Measurements from ENCODE around the gene EZH2.

GRCh38 chr7:148909568-148909967, 25.5 kb upstream of the EZH2 start:
- TF ChIP-seq, protein P1, sequence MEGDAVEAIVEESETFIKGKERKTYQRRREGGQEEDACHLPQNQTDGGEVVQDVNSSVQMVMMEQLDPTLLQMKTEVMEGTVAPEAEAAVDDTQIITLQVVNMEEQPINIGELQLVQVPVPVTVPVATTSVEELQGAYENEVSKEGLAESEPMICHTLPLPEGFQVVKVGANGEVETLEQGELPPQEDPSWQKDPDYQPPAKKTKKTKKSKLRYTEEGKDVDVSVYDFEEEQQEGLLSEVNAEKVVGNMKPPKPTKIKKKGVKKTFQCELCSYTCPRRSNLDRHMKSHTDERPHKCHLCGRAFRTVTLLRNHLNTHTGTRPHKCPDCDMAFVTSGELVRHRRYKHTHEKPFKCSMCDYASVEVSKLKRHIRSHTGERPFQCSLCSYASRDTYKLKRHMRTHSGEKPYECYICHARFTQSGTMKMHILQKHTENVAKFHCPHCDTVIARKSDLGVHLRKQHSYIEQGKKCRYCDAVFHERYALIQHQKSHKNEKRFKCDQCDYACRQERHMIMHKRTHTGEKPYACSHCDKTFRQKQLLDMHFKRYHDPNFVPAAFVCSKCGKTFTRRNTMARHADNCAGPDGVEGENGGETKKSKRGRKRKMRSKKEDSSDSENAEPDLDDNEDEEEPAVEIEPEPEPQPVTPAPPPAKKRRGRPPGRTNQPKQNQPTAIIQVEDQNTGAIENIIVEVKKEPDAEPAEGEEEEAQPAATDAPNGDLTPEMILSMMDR (conservative IDR thresholded peaks at IDR 0.05; ENCODE audit: low read depth, low read length): no peak
- TF ChIP-seq EZH2 (IDR thresholded peaks at IDR 0.05; ENCODE audit: low read length, unreplicated experiment): no peak

Measured in PC-3 (cell line).